H1 (cell line): ENCODE data around the gene ENPP7. TPM values are rescaled to one million over a fixed set of nuclear protein-coding genes. Genes with fewer than 3 reads are reported as not detected.

Source experiments
- CTCF ChIA-PET: fragments of 300-600 bp; sonication (Branson Sonifier 250); formaldehyde crosslinking; loops from one replicate; lab custom pipeline; 2021; ENCODE audit not compliant: partially characterized antibody; lab: Charles Lee
- POLR2A ChIA-PET: fragments of 300-600 bp; sonication (Branson Sonifier 250); formaldehyde crosslinking; loops from one replicate; lab custom pipeline; 2021; ENCODE audit warnings: inconsistent platforms; ENCODE audit not compliant: partially characterized antibody; lab: Charles Lee
- DNase-seq, 2 experiments: peaks; one replicate each; pipeline versions ENCODE4 v3.0.0 to v3.0.0-alpha.2; 2010 to 2022; ENCODE audit warnings: low spot score in 2 of 2, low read depth in 1 of 2, mixed read lengths in 1 of 2
- FAIRE-seq: peaks from 2 replicates; lab custom pipeline; 2011; peaks lifted over from hg19 to GRCh38; lab: Jason Lieb, UNC
- H2AFZ ChIP-seq: 2 replicates; pipeline ENCODE4 v1.8.1; 2012; ENCODE audit warnings: low read length, inconsistent platforms
- H2AK5ac ChIP-seq: 2 replicates; pipeline ENCODE4 v1.6.1; 2013; ENCODE audit warnings: low read depth, low read length
- H2BK120ac ChIP-seq: replicated peaks from 2 replicates; pipeline ENCODE3; 2013; ENCODE audit warnings: low read depth, low read length, inconsistent platforms
- H2BK12ac ChIP-seq: 2 replicates; pipeline ENCODE4 v1.6.1; 2013; ENCODE audit warnings: low read depth, low read length
- H2BK15ac ChIP-seq: 2 replicates; pipeline ENCODE4 v1.6.1; 2013; ENCODE audit warnings: low read length
- H2BK20ac ChIP-seq: 2 replicates; pipeline ENCODE4 v1.6.1; 2013; ENCODE audit warnings: low read length
- H2BK5ac ChIP-seq: 2 replicates; pipeline ENCODE4 v1.6.1; 2013; ENCODE audit warnings: low read depth, low read length
- H3K14ac ChIP-seq: 2 replicates; pipeline ENCODE4 v1.6.1; 2013; ENCODE audit warnings: inconsistent platforms; ENCODE audit not compliant: insufficient read length
- H3K18ac ChIP-seq: 2 replicates; pipeline ENCODE4 v1.6.1; 2013; ENCODE audit warnings: low read length; ENCODE audit errors: extremely low read depth
- H3K23ac ChIP-seq: 2 replicates; pipeline ENCODE4 v1.6.1; 2013; ENCODE audit warnings: inconsistent platforms; ENCODE audit not compliant: insufficient read length
- H3K23me2 ChIP-seq: 2 replicates; pipeline ENCODE4 v1.6.1; 2013; ENCODE audit warnings: low read depth, low read length
- H3K27ac ChIP-seq: 2 replicates; pipeline ENCODE4 v1.6.1; 2011; ENCODE audit warnings: low read depth, low read length, inconsistent platforms
- H3K27me3 ChIP-seq, 4 experiments: replicated peaks in 1 of 4; 1 replicate in 1 of 4; 2 replicates in 3 of 4; pipeline versions ENCODE4 v1.6.1 to v1.8.1; 2011 to 2013; ENCODE audit warnings: low read length in 3 of 4, mild to moderate bottlenecking in 3 of 4, inconsistent platforms in 2 of 4, mixed read lengths in 2 of 4, moderate library complexity in 1 of 4; ENCODE audit not compliant: control insufficient read depth in 3 of 4, insufficient read depth in 3 of 4; ENCODE audit errors: extremely low read depth in 1 of 4
- H3K36me3 ChIP-seq, 4 experiments: 2 replicates each; pipeline versions ENCODE4 v1.6.1 to v1.8.1; 2011 to 2013; ENCODE audit warnings: mild to moderate bottlenecking in 4 of 4, low read length in 3 of 4, moderate library complexity in 2 of 4, control low read depth in 1 of 4, inconsistent platforms in 1 of 4; ENCODE audit not compliant: insufficient read depth in 4 of 4, control insufficient read depth in 2 of 4
- H3K4ac ChIP-seq: replicated peaks from 2 replicates; pipeline ENCODE3; 2013; ENCODE audit warnings: low read length, low read depth, mixed read lengths, inconsistent platforms; ENCODE audit not compliant: insufficient read length
- H3K4me1 ChIP-seq, 4 experiments: replicated peaks in 1 of 4; 1 replicate in 1 of 4; 2 replicates in 3 of 4; pipeline versions ENCODE4 v1.6.1 to v1.8.1; 2011 to 2013; ENCODE audit warnings: low read length in 3 of 4, inconsistent platforms in 2 of 4, mixed read lengths in 1 of 4; ENCODE audit not compliant: insufficient read depth in 4 of 4, control insufficient read depth in 3 of 4
- H3K4me2 ChIP-seq, 2 experiments: 2 replicates each; pipeline versions ENCODE4 v1.6.1 to v1.8.1; 2011 to 2013; ENCODE audit warnings: low read depth in 2 of 2, low read length in 2 of 2, control low read depth in 1 of 2, inconsistent platforms in 1 of 2, mild to moderate bottlenecking in 1 of 2; ENCODE audit not compliant: insufficient read depth in 1 of 2
- H3K4me3 ChIP-seq, 4 experiments: fragments of 200-600, 300-600 bp in 1 of 4; sonication (generic), shearing (Covaris generic), sonication (Bioruptor Twin) in 1 of 4; 2 replicates each; pipeline versions ENCODE4 v1.5.1 to v1.8.1; 2011 to 2016; ENCODE audit warnings: low read length in 4 of 4, low read depth in 3 of 4, control low read depth in 2 of 4, inconsistent platforms in 2 of 4, mild to moderate bottlenecking in 2 of 4, mixed read lengths in 1 of 4, moderate library complexity in 1 of 4; ENCODE audit not compliant: insufficient read depth in 2 of 4; ENCODE audit errors: extremely low read depth in 1 of 4
- H3K56ac ChIP-seq: replicated peaks from 2 replicates; pipeline ENCODE3; 2013; ENCODE audit warnings: low read depth, mild to moderate bottlenecking, mixed read lengths, low read length, inconsistent platforms; ENCODE audit not compliant: insufficient read length
- H3K79me1 ChIP-seq: 2 replicates; pipeline ENCODE4 v1.6.1; 2013; ENCODE audit warnings: low read depth, low read length, control low read depth
- H3K79me2 ChIP-seq, 2 experiments: 2 replicates each; pipeline versions ENCODE4 v1.6.1 to v1.8.1; 2012 to 2013; ENCODE audit warnings: low read length in 2 of 2, mild to moderate bottlenecking in 2 of 2, inconsistent platforms in 1 of 2; ENCODE audit not compliant: insufficient read depth in 2 of 2, control insufficient read depth in 1 of 2
- H3K9ac ChIP-seq, 4 experiments: replicated peaks in 1 of 4; 1 replicate in 1 of 4; 2 replicates in 3 of 4; pipeline versions ENCODE4 v1.6.1 to v1.8.1; 2011 to 2013; ENCODE audit warnings: low read depth in 3 of 4, low read length in 3 of 4, control low read depth in 2 of 4, mild to moderate bottlenecking in 2 of 4, moderate library complexity in 2 of 4, inconsistent platforms in 1 of 4; ENCODE audit errors: extremely low read depth in 1 of 4
- H3K9me3 ChIP-seq, 2 experiments: 2 replicates each; pipeline versions ENCODE4 v1.6.1 to v1.8.1; 2012 to 2013; ENCODE audit warnings: mild to moderate bottlenecking in 2 of 2, moderate library complexity in 2 of 2, control low read depth in 1 of 2, inconsistent platforms in 1 of 2, low read depth in 1 of 2, low read length in 1 of 2, mixed read lengths in 1 of 2; ENCODE audit not compliant: insufficient read depth in 2 of 2
- H4K20me1 ChIP-seq, 2 experiments: replicated peaks in 1 of 2; 2 replicates each; pipeline versions ENCODE3 to v1.8.1; 2011 to 2013; ENCODE audit warnings: inconsistent platforms in 2 of 2, low read length in 2 of 2, mild to moderate bottlenecking in 1 of 2; ENCODE audit not compliant: insufficient read depth in 2 of 2, control insufficient read depth in 1 of 2
- H4K5ac ChIP-seq: 2 replicates; pipeline ENCODE4 v1.6.1; 2013; ENCODE audit warnings: low read length, low read depth, mixed read lengths, inconsistent platforms; ENCODE audit not compliant: insufficient read length
- H4K8ac ChIP-seq: 2 replicates; pipeline ENCODE4 v1.8.0; 2013; ENCODE audit warnings: mild to moderate bottlenecking, moderate library complexity, low read length, inconsistent platforms; ENCODE audit not compliant: insufficient read depth; ENCODE audit errors: extremely low read depth
- H4K91ac ChIP-seq: replicated peaks from 2 replicates; pipeline ENCODE3; 2013; ENCODE audit warnings: low read length, mixed read lengths, inconsistent platforms; ENCODE audit not compliant: insufficient read length
- CHD2 ChIP-seq: IDR thresholded peaks from 2 replicates; pipeline ENCODE4 v1.6.1; 2012; ENCODE audit warnings: low read length, improper control_type of control experiment
- EZH2 ChIP-seq: fragments of 200-600 bp; sonication (generic); IDR thresholded peaks from 2 replicates; pipeline ENCODE4 v1.7.1; 2012; ENCODE audit warnings: low read depth, mild to moderate bottlenecking, moderate library complexity, low read length, inconsistent platforms; ENCODE audit not compliant: severe bottlenecking
- FOSL1 ChIP-seq: IDR thresholded peaks from 2 replicates; pipeline ENCODE4 v1.6.1; 2011; ENCODE audit warnings: mild to moderate bottlenecking, low read depth, low read length, moderate library complexity; ENCODE audit not compliant: insufficient read depth
- SAP30 ChIP-seq: fragments of 300-600 bp; sonication (generic); IDR thresholded peaks from 2 replicates; pipeline ENCODE4 v1.7.1; 2012; ENCODE audit warnings: low read length, moderate library complexity, mild to moderate bottlenecking, inconsistent platforms; ENCODE audit not compliant: insufficient read depth, insufficient replicate concordance
- TAF1 ChIP-seq: IDR thresholded peaks from 2 replicates; pipeline ENCODE4 v1.6.1; 2011; ENCODE audit warnings: mild to moderate bottlenecking, low read depth, low read length
- WGBS, 2 experiments: shearing (Covaris generic) in 1 of 2; methylation state at CpG; one replicate each; pipeline versions ENCODE4 v1.1.6 to v1.1.7; 2013 to 2015; ENCODE audit warnings: low lambda C conversion rate in 2 of 2, mixed read lengths in 2 of 2, inconsistent platforms in 1 of 2, low coverage in 1 of 2, missing lambda C conversion rate in 1 of 2; ENCODE audit not compliant: insufficient replicate concordance in 2 of 2, insufficient coverage in 1 of 2, insufficient read length in 1 of 2; ENCODE audit errors: extremely low coverage in 1 of 2, missing lambda C conversion rate in 1 of 2; 5-methylcytosine and 5-hydroxymethylcytosine counted together
- polyA plus RNA-seq, 7 experiments: library from polyadenylated mRNA; depleted of rRNA in 3 of 7; stranded (reverse) in 5 of 7; unstranded in 2 of 7; fragments of >200 nt in 5 of 7; fragments of 200-250 nt in 2 of 7; gene quantifications; 1 replicate in 5 of 7; 2 replicates in 1 of 7; 4 replicates in 1 of 7; pipeline versions ENCODE4 v1.2.1 to v1.2.3, GENCODE V29; 2011 to 2013; ENCODE audit warnings: missing spikeins in 2 of 7, mixed read lengths in 2 of 7
- total RNA-seq: library from RNA; stranded (reverse); fragmentation: NEBNext Ultra II Directional; extraction: Animal tissue kit (Norgen Biotek cat#: 25700); gene quantifications from 2 replicates; pipeline ENCODE4 v1.2.1, GENCODE V29; 2021
- TF ChIP-seq, protein P1 (sequence below): IDR thresholded peaks from 2 replicates; pipeline ENCODE4 v1.6.1; 2012; ENCODE audit warnings: inconsistent platforms

Gene ENPP7
- total and polyA plus RNA-seq, 2 of the 8 experiments (the other 6 are each of a cell fraction or from before 2014, with no cell fraction given), result not detected

DNA sequence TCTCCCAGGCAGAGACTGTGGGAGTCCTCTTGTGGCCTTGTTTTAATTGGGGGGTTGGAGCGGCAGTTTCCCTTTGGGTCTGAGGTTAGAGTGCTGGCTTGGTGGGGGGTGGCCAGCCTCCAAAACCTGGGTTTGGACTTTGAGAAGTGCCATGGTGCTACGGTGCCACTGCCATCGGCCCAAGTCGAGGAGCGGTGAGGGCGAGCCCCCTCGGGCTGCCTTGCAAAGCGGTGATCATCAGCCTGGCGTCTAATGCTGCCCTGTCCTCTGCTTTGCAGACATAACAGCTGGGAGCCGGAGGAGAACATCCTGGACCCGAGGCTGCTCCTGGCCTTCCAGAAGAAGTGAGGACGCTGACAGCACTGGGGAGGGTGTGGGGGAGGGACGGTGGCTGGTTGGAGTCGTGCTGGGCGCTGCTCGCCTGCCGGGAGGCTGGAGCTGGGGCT, 48.4 kb downstream of the ENPP7 start:
- Histone ChIP-seq H2AFZ (no peak overlapping the region), H3K9ac (peak overlapping the region in 3 of 4 experiments; percentile 46 to 86 (median 81); a peak in 6 of 7 replicates), H2BK20ac (no peak overlapping the region), H2BK120ac (no peak overlapping the region), H3K14ac (no peak overlapping the region), H4K5ac (no peak overlapping the region), H3K56ac (peak overlapping the region; percentile 43), H3K4me1 (peaks cover 4 to 19% (median 15%) of the 10 kb centered on the region in 4 experiments), H3K9me3 (no peaks in the 10 kb centered on the region), H3K18ac (peak overlapping the region; percentile 36; the same call in 1 of the 2 replicates), H3K23me2 (peaks cover 10% of the 10 kb centered on the region), H3K4me3 (peak overlapping the region; percentile 55 to 97 (median 83)), H3K23ac (no peak overlapping the region), H3K27ac (no peak overlapping the region), H3K27me3 (no peaks in the 10 kb centered on the region), H4K8ac (no peak overlapping the region), H2AK5ac (peak overlapping the region; percentile 83; the same call in 1 of the 2 replicates), H2BK15ac (no peak overlapping the region), H4K91ac (peak overlapping the region; percentile 17), H3K4me2 (peak overlapping the region; percentile 90 to 99), H4K20me1 (peaks cover 21 to 33% of the 10 kb centered on the region in 2 experiments), H3K4ac (no peak overlapping the region), H2BK12ac (no peak overlapping the region)
- CTCF ChIA-PET, result interaction anchor here (1.0 to 5.9 kb wide), 12 partner anchors 8 to 196 kb away, joined by 3 to 90 read pairs (median 4); partner anchors contain the start of gene CBX4
- POLR2A ChIA-PET, result interaction anchor here (0.7 to 5.2 kb wide), 20 partner anchors 8 to 364 kb away, joined by 3 to 77 read pairs (median 5); partner anchors contain the start of gene CBX8
- DNase-seq (no peak), FAIRE-seq (no peak)
- TF ChIP-seq EZH2 (no peak), FOSL1 (no peak), TAF1 (0 out of 2 replicates have a peak, but pooled peaks have one; percentile 0), CHD2 (no peak), SAP30 (peak; percentile 87)
- TF ChIP-seq, protein P1, sequence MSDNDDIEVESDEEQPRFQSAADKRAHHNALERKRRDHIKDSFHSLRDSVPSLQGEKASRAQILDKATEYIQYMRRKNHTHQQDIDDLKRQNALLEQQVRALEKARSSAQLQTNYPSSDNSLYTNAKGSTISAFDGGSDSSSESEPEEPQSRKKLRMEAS, result 0 out of 2 replicates have a peak, but pooled peaks have one; percentile 0
- TF ChIP-seq, all 59 proteins: peak for 3
- peaks cover 17 to 46% (median 36%) of the 10 kb centered on the region in 4 experiments; a peak in 7 of 8 replicates for H3K36me3 ChIP-seq
- peaks cover 0 to 29% of the 10 kb centered on the region in 2 experiments; a peak in 2 of 4 replicates for H3K79me2 ChIP-seq
- WGBS, 2 experiments, result 15% methylated on average over 17 of the region's 17 CpGs; no CpG with 5 or more reads in 1 of the 2 experiments
- peaks cover 28% of the 10 kb centered on the region for H3K79me1 ChIP-seq
- 0 out of 2 replicates have a peak overlapping the region, but pooled peaks have one; percentile 21 for H2BK5ac ChIP-seq
